ENCODE results near the gene KCNQ1.

DNA sequence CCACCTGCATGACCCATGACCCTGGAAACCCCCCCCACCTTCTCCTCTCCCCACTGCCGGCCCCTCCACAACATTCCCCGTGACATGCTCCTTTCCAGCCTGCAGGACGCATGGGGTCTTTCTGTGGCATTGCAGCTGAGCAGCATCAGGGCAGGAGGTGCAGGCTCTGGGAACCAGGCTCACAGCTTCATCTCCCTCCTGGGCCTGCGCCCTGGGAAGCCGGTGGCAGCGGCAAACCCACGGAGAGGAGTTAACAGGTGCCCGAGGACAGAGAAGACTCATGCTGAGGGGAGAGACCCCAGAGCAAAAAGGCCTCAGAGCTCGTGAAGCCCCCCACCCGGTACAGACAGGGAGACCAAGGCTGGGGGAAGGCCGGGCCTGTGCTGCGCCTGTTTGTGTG is 408.6 kb downstream of the KCNQ1 start:
- TF ChIP-seq FOSL1 (IDR thresholded peaks at IDR 0.05; ENCODE audit: low read depth) = no peak
- no peak for TF ChIP-seq POLR2A (IDR thresholded peaks at IDR 0.05; ENCODE audit: borderline replicate concordance, extremely low read depth, insufficient read depth, insufficient read length)
- no peak for TF ChIP-seq EZH2 (IDR thresholded peaks at IDR 0.05)
- TF ChIP-seq, protein P1, sequence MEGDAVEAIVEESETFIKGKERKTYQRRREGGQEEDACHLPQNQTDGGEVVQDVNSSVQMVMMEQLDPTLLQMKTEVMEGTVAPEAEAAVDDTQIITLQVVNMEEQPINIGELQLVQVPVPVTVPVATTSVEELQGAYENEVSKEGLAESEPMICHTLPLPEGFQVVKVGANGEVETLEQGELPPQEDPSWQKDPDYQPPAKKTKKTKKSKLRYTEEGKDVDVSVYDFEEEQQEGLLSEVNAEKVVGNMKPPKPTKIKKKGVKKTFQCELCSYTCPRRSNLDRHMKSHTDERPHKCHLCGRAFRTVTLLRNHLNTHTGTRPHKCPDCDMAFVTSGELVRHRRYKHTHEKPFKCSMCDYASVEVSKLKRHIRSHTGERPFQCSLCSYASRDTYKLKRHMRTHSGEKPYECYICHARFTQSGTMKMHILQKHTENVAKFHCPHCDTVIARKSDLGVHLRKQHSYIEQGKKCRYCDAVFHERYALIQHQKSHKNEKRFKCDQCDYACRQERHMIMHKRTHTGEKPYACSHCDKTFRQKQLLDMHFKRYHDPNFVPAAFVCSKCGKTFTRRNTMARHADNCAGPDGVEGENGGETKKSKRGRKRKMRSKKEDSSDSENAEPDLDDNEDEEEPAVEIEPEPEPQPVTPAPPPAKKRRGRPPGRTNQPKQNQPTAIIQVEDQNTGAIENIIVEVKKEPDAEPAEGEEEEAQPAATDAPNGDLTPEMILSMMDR (IDR thresholded peaks at IDR 0.05 in 2 of 3, conservative IDR thresholded peaks at IDR 0.05 in 1 of 3; ENCODE audit: borderline replicate concordance in 1 of 3, insufficient read depth in 1 of 3, low read depth in 2 of 3, low read length in 2 of 3) = no peak
- no peak for TF ChIP-seq POLR2AphosphoS5 (IDR thresholded peaks at IDR 0.05; ENCODE audit: low read depth, low read length)
- no peak for TF ChIP-seq EZH2phosphoT487 (IDR thresholded peaks at IDR 0.05; ENCODE audit: borderline replicate concordance)
- TF ChIP-seq, protein P2, sequence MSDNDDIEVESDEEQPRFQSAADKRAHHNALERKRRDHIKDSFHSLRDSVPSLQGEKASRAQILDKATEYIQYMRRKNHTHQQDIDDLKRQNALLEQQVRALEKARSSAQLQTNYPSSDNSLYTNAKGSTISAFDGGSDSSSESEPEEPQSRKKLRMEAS (IDR thresholded peaks at IDR 0.05) = no peak
- no peak for TF ChIP-seq CEBPB (IDR thresholded peaks at IDR 0.05; ENCODE audit: low read depth)
- TF ChIP-seq, protein P3, sequence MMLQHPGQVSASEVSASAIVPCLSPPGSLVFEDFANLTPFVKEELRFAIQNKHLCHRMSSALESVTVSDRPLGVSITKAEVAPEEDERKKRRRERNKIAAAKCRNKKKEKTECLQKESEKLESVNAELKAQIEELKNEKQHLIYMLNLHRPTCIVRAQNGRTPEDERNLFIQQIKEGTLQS (IDR thresholded peaks at IDR 0.05) = no peak
